Muscle layer of duodenum (tissue), 2 donors: Measurements from ENCODE around the gene PPP1R12B.
"Not testable (repeated sequence)": the region's sequence is repeated elsewhere in the genome, so short reads cannot be mapped to it uniquely, and the experiment has no call there.

ENCODE experiments used
- H3K27ac ChIP-seq: one replicate; pipeline ENCODE4 v1.7.0; 2013; ENCODE audit warnings: mild to moderate bottlenecking, low read length
- H3K27me3 ChIP-seq: one replicate; pipeline ENCODE4 v1.7.0; 2013; ENCODE audit warnings: low read depth, mild to moderate bottlenecking, control low read depth, low read length
- H3K36me3 ChIP-seq, 2 donors: one replicate each; pipeline ENCODE4 v1.7.0; 2013; ENCODE audit warnings: low read length in 2 of 2, control low read depth in 1 of 2, mild to moderate bottlenecking in 1 of 2; ENCODE audit not compliant: insufficient read depth in 2 of 2, control insufficient read depth in 1 of 2
- H3K4me1 ChIP-seq, 2 donors: one replicate each; pipeline ENCODE4 v1.7.0; 2013; ENCODE audit warnings: low read length in 2 of 2, mild to moderate bottlenecking in 2 of 2, control low read depth in 1 of 2, moderate library complexity in 1 of 2; ENCODE audit not compliant: insufficient read depth in 2 of 2, control insufficient read depth in 1 of 2
- H3K4me3 ChIP-seq, 2 donors: one replicate each; pipeline ENCODE4 v1.7.0; 2013; ENCODE audit warnings: low read length in 2 of 2, low read depth in 1 of 2, mild to moderate bottlenecking in 1 of 2
- H3K9me3 ChIP-seq, 2 donors: one replicate each; pipeline ENCODE4 v1.7.0; 2013; ENCODE audit warnings: low read length in 2 of 2, control low read depth in 1 of 2, mild to moderate bottlenecking in 1 of 2; ENCODE audit not compliant: control insufficient read depth in 1 of 2
- donor health status: healthy.

The PPP1R12B gene

DNA sequence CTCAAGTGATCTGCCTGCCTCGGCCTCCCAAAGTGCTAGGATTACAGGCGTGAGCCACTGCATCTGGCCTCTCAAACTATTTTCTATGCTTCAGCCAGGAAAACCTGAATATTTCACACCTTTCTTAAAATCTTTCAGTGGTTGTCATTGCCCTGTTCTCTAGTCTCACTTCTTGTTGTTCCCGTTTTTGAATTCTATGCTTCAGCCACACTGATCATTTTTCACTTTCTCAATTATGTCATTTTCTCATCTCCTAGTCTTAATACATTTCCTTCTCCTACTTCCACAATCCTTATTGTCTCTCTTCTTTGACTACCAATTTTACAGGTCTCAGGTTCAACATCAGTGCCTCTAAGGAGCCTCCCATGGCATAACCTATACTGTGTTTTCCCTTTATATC lies 26.7 kb downstream of the PPP1R12B start:
- not testable (repeated sequence) for H3K27ac ChIP-seq, H3K4me3 ChIP-seq, H3K4me1 ChIP-seq, H3K36me3 ChIP-seq, H3K9me3 ChIP-seq, H3K27me3 ChIP-seq

DNA sequence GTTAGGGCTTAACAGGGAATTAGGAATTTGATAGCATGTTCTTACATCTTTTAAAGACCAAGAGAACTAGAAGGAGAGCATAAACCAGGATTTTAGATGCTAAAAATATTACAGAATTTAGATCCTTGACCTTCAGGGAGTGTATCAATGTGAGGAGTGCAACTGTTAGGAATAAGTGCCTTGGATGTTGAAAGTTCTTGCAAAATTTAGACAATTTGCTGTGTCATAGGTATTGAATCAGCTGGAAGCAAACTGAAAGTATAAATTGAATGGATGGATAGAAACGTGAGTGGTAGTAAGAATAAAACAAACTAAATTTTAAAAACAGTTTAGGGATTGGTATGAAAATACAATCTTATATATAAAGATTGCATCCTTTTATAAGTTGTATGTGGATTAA lies 27.7 kb downstream of the PPP1R12B start:
- H3K27me3 ChIP-seq: no peaks in the 10 kb centered on the region

DNA sequence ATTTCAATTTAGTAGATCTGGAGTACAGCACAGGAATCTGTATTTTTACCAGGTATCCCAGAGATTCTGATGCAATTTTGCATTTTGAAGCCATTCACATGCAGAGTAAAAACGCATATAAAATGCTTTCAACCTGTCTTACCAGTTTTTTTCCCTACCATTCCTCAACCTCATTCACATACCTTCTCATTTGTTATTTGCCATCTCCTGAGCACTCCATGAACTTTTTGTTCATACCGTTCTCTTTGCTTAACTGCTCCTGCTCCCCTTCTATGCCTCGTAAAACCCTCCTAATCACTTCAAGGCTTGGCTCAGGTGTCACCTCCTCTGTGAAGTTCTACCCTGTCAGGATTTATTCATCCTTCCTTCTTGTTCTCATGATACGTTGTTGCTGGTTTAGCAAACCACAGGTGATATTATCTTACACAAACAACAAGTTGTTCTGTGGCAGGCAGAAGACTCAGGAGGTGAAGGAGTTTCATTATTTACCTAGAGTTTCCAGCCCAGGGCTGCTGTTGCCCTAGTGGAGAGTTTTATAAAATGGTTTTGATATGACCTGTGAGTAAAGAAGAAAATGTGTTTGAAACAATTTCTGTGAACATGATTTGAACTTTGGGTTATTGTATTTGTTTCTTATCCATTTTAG lies 31.5 kb downstream of the PPP1R12B start:
- not testable (repeated sequence) for H3K27me3 ChIP-seq, H3K4me3 ChIP-seq, H3K36me3 ChIP-seq, H3K4me1 ChIP-seq, H3K27ac ChIP-seq, H3K9me3 ChIP-seq

More for the DNA sequence above, 27.7 kb downstream of the PPP1R12B start:
- no peak overlapping the region for H3K27ac ChIP-seq
- no peaks in the 10 kb centered on the region for H3K4me1 ChIP-seq
- H3K36me3 ChIP-seq: no peaks in the 10 kb centered on the region
- H3K9me3 ChIP-seq: no peaks in the 10 kb centered on the region
- H3K4me3 ChIP-seq: no peak overlapping the region

DNA sequence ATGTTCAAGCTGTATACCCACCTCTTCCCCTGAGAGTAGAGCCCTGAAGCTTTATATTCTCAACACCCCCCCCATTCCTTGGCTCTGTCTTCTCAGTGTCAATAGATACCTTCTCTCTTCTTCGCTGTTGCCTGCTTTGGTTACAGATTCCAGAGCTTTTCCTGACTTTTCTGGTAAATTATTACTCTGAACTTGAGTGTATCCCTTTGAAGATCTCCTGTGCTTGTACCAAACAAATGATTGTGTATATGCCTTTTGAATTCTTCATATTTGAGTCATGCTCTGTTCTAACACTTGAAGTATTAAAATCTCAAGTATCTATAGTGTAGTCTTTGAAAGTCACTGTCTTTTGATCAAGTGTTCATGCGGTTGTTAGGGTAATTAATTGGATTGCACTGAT lies 32.0 kb downstream of the PPP1R12B start:
- not testable (repeated sequence) for H3K27ac ChIP-seq, H3K4me1 ChIP-seq, H3K9me3 ChIP-seq, H3K27me3 ChIP-seq, H3K36me3 ChIP-seq, H3K4me3 ChIP-seq

DNA sequence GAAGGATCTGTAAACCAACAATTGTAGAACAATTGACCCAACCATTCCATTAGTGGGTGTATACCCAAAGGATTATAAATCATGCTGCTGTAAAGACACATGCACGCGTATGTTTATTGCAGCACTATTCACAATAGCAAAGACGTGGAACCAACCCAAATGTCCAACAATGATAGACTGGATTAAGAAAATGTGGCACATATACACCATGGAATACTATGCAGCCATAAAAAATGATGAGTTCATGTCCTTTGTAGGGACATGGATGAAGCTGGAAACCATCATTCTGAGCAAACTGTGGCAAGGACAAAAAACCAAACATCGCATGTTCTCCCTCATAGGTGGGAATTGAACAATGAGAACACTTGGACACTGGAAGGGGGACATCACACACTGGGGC lies 33.4 kb downstream of the PPP1R12B start:
- not testable (repeated sequence) for H3K27ac ChIP-seq, H3K9me3 ChIP-seq, H3K27me3 ChIP-seq, H3K4me1 ChIP-seq, H3K4me3 ChIP-seq, H3K36me3 ChIP-seq

DNA sequence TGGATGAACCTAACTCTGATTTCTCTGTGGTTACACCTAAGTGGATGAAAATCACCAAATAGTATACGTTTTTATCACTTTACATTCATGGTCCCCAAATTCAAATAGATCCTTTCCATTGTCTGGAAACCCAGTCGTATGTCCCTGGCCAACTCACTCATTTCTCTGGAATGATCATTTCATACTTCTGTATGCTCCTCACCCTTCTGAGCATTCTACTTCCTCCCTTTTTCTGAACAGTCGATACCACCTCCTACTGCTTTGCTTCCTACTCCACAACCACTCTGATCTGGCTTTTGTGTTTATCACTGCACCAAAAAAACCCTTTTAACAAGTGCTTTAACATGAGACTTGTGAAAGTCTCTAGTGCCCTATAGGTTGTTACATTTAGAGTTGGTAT lies 47.3 kb downstream of the PPP1R12B start:
- not testable (repeated sequence) for H3K4me1 ChIP-seq, H3K36me3 ChIP-seq, H3K27me3 ChIP-seq, H3K4me3 ChIP-seq, H3K9me3 ChIP-seq, H3K27ac ChIP-seq

DNA sequence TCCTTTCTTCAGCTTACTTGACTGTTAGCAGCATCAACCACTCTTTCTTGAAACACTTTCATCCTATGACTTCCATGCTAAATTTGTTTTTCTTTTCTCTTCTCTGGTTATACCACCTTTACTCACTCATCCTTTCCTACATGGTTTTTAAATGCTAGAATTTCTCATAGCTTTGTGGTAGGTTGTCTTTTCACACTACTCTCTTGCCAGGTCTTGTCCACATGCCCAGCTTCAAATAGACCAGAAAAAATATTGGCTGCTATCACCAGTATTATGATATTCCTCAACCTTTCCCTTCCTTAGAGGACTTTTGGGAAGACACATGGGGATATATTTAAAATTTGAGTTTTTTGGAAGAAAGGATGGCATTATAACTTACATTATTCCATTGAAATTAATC lies 48.8 kb downstream of the PPP1R12B start:
- Histone ChIP-seq H3K36me3 (no peaks in the 10 kb centered on the region), H3K27me3 (no peaks in the 10 kb centered on the region), H3K9me3 (no peaks in the 10 kb centered on the region), H3K4me1 (peaks cover 0 to 10% of the 10 kb centered on the region in 2 donors), H3K4me3 (no peak overlapping the region), H3K27ac (no peak overlapping the region)

DNA sequence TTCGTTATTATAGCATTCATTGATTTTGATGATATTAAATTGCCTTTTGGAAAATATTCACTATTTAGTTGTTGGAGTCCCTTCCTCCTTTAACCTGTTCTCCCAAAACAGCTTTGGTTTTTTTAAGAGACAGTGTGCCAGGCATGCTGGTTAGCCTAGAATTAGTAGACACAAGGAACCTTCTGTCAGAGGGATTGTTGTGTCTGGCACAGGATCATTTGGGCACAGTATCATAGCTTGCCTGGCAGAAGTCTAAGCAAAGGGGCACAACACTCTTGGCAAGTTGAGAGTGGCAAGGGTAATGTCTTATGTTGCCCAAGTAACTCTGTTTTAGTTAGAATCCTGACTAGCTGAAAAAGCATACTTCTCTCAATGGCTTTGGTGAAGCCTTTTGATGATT lies 49.9 kb downstream of the PPP1R12B start:
- H3K9me3 ChIP-seq, H3K36me3 ChIP-seq, H3K27me3 ChIP-seq, H3K27ac ChIP-seq, H3K4me3 ChIP-seq: not testable (repeated sequence)
- H3K4me1 ChIP-seq: peaks cover 0 to 12% of the 10 kb centered on the region in 2 donors

DNA sequence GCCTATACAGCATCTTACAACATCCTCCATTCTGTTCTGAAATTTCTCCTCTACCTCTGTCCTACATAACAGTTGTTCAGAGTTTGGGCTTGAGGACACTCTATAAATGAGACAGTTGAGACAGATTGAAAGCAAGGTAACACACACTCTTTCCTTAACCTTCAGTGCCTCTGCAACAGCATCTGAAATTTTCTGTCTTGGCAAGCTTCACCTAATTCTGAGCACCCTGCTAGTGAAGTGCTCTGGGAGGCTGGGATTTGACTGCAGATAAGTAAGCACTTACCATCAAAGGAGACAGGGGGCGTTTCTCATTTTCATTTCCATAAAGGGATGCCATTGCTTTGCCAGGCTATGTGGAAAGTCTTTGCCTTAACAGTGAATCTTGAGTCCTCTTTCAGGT lies 53.3 kb downstream of the PPP1R12B start:
- H3K4me1 ChIP-seq: peaks cover 0 to 20% of the 10 kb centered on the region in 2 donors
- not testable (repeated sequence) for H3K4me3 ChIP-seq, H3K36me3 ChIP-seq, H3K27me3 ChIP-seq, H3K9me3 ChIP-seq, H3K27ac ChIP-seq

DNA sequence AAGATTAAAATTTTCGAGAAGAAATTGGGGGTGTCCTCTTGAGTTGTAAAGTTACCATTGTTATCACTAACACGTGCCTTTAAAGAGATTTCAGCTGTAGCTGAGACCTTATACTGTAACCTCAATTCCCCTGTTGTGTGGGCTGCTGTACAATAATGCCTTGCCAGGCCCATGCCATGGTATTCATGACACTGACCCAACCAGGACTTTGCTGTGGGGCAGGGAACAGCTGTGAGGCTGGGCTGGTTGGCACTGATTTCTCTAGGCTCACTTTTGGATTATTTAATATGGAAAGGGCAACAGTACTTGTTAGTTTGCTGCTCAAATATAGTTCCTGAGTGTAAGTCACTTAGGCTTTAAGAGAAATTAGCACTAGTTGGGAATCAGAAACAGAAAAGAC lies 54.9 kb downstream of the PPP1R12B start:
- not testable (repeated sequence) for H3K27ac ChIP-seq, H3K9me3 ChIP-seq, H3K4me3 ChIP-seq, H3K36me3 ChIP-seq, H3K27me3 ChIP-seq
- H3K4me1 ChIP-seq: peaks cover 0 to 12% of the 10 kb centered on the region in 2 donors

DNA sequence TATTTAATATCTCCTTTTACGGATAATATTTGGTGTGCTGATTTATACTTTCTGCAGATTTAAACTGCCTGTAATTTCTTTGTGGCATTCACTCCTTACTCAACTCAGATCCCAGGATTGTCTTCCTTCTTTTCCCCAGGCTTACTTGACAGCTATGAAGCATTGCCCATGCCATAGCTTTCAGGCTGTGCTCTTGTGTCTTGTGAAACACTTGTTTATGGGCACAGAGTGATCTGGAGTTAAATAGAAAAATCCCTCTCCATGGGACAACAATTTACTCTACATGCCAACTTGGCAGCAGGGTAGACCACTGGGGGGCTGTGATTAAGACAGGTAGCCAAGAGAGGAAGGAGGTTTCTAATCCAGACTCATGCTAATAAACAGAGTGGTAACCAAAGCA lies 57.4 kb downstream of the PPP1R12B start:
- Histone ChIP-seq H3K9me3 (no peaks in the 10 kb centered on the region), H3K4me1 (peaks cover 0 to 21% of the 10 kb centered on the region in 2 donors), H3K27ac (no peak overlapping the region), H3K36me3 (no peaks in the 10 kb centered on the region), H3K27me3 (no peaks in the 10 kb centered on the region), H3K4me3 (no peak overlapping the region)

DNA sequence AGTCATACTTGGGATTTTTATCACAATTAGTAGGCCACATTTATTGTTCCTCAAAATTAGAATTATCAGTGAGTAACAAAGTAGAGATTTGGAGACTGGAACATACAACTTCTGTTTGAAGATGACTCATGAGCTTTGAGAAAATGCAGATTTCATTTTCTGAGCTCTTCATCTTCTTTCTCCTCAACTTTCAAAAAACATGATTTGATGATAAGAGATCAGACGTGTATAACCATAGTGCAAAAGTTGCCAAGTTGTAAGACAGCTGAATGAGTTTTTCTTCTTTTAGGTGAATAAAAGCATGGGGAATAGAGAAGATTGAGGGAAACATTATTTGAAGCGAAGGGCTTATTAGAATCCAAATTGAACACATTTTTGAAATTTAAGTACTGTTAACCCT lies 58.4 kb downstream of the PPP1R12B start:
- not testable (repeated sequence) for H3K36me3 ChIP-seq, H3K27ac ChIP-seq, H3K27me3 ChIP-seq, H3K4me3 ChIP-seq, H3K9me3 ChIP-seq
- peaks cover 0 to 21% of the 10 kb centered on the region in 2 donors for H3K4me1 ChIP-seq
